Liver (tissue), 9 donors: ENCODE results near the gene OCEL1. TPM values are rescaled to one million over a fixed set of nuclear protein-coding genes. Genes with fewer than 3 reads are reported as not detected.

ENCODE experiments used
- DNase-seq: peaks from one replicate; pipeline ENCODE4 v3.0.0-alpha.2; 2017; ENCODE audit warnings: low spot score
- H3K27ac ChIP-seq, 2 donors: one replicate each; pipeline ENCODE4 v1.7.0; 2013; ENCODE audit warnings: inconsistent platforms in 2 of 2, low read length in 2 of 2, control low read depth in 1 of 2, low read depth in 1 of 2, mild to moderate bottlenecking in 1 of 2
- H3K27me3 ChIP-seq, 4 donors: one replicate each; pipeline versions ENCODE4 v1.6.1 to v1.7.0; 2013; ENCODE audit warnings: low read length in 3 of 4, inconsistent platforms in 1 of 4, mild to moderate bottlenecking in 1 of 4, moderate library complexity in 1 of 4; ENCODE audit not compliant: control insufficient read depth in 4 of 4, insufficient read depth in 4 of 4
- H3K36me3 ChIP-seq, 4 donors: one replicate each; pipeline versions ENCODE4 v1.6.1 to v1.7.0; 2013; ENCODE audit warnings: low read length in 3 of 4, mild to moderate bottlenecking in 3 of 4, low read depth in 1 of 4, moderate library complexity in 1 of 4; ENCODE audit not compliant: control insufficient read depth in 4 of 4, insufficient read depth in 3 of 4
- H3K4me1 ChIP-seq, 4 donors: one replicate each; pipeline versions ENCODE4 v1.6.1 to v1.7.0; 2013; ENCODE audit warnings: low read length in 3 of 4, mild to moderate bottlenecking in 3 of 4, moderate library complexity in 1 of 4; ENCODE audit not compliant: control insufficient read depth in 4 of 4, insufficient read depth in 4 of 4
- H3K4me3 ChIP-seq, 3 donors: one replicate each; pipeline versions ENCODE4 v1.6.1 to v1.7.0; 2013; ENCODE audit warnings: low read length in 3 of 3, control low read depth in 1 of 3, low read depth in 1 of 3, mild to moderate bottlenecking in 1 of 3
- H3K9ac ChIP-seq, 2 donors: one replicate each; pipeline ENCODE4 v1.7.0; 2013; ENCODE audit warnings: low read length in 2 of 2, mild to moderate bottlenecking in 2 of 2, moderate library complexity in 2 of 2, control low read depth in 1 of 2, low read depth in 1 of 2
- H3K9me3 ChIP-seq, 4 donors: one replicate each; pipeline versions ENCODE4 v1.6.1 to v1.7.0; 2013; ENCODE audit warnings: low read length in 3 of 4; ENCODE audit not compliant: control insufficient read depth in 4 of 4
- EGR1 ChIP-seq, 2 donors: IDR thresholded peaks; 2 replicates each; pipeline ENCODE4 v1.6.1; 2016 to 2018; ENCODE audit warnings: antibody characterized with exemption in 2 of 2, low read depth in 2 of 2
- FOXA1 ChIP-seq: IDR thresholded peaks from 2 replicates; pipeline ENCODE4 v1.6.1; 2016; ENCODE audit warnings: antibody characterized with exemption
- FOXA2 ChIP-seq: IDR thresholded peaks from 2 replicates; pipeline ENCODE4 v1.6.1; 2016; ENCODE audit warnings: antibody characterized with exemption
- GABPA ChIP-seq, 2 donors: IDR thresholded peaks in 1 of 2; conservative IDR thresholded peaks in 1 of 2; 2 replicates each; pipeline ENCODE4 v1.6.1; 2016; ENCODE audit warnings: antibody characterized with exemption in 2 of 2, mild to moderate bottlenecking in 1 of 2, moderate library complexity in 1 of 2
- HNF4A ChIP-seq, 2 donors: conservative IDR thresholded peaks; 2 replicates each; pipeline ENCODE4 v1.6.1; 2016; ENCODE audit warnings: antibody characterized with exemption in 2 of 2, mild to moderate bottlenecking in 2 of 2
- HNF4G ChIP-seq: IDR thresholded peaks from 2 replicates; pipeline ENCODE4 v1.6.1; 2016; ENCODE audit warnings: antibody characterized with exemption
- JUND ChIP-seq, 2 donors: IDR thresholded peaks; 2 replicates each; pipeline ENCODE4 v1.6.1; 2016; ENCODE audit warnings: antibody characterized with exemption in 2 of 2
- NR2F2 ChIP-seq: IDR thresholded peaks from 2 replicates; pipeline ENCODE4 v1.6.1; 2016; ENCODE audit warnings: antibody characterized with exemption
- RAD21 ChIP-seq, 2 donors: IDR thresholded peaks; 2 replicates each; pipeline ENCODE4 v1.6.1; 2016; ENCODE audit warnings: antibody characterized with exemption in 2 of 2, mild to moderate bottlenecking in 2 of 2
- RXRA ChIP-seq, 2 donors: IDR thresholded peaks; 2 replicates each; pipeline ENCODE4 v1.6.1; 2017 to 2018; ENCODE audit warnings: antibody characterized with exemption in 2 of 2, mild to moderate bottlenecking in 1 of 2
- SP1 ChIP-seq: IDR thresholded peaks from 2 replicates; pipeline ENCODE4 v1.6.1; 2018; ENCODE audit warnings: antibody characterized with exemption, mild to moderate bottlenecking
- TAF1 ChIP-seq: conservative IDR thresholded peaks from 2 replicates; pipeline ENCODE4 v1.6.1; 2016; ENCODE audit warnings: antibody characterized with exemption, mild to moderate bottlenecking
- YY1 ChIP-seq: IDR thresholded peaks from 2 replicates; pipeline ENCODE4 v1.6.1; 2016; ENCODE audit warnings: antibody characterized with exemption, mild to moderate bottlenecking
- WGBS: extraction: QIAGEN DNeasy Blood & Tissue Kit; methylation state at CpG from one replicate; pipeline ENCODE4 v1.1.7; 2013; 5-methylcytosine and 5-hydroxymethylcytosine counted together
- polyA plus RNA-seq, 2 donors: library from polyadenylated mRNA; stranded (reverse) in 1 of 2; unstranded in 1 of 2; fragments of 200-250 nt in 1 of 2; fragments of >200 nt in 1 of 2; fragmentation: Nextera tagmentation in 1 of 2; extraction: Ambion mirVana in 1 of 2; gene quantifications; one replicate each; pipeline versions ENCODE4 v1.2.1 to v1.2.3, GENCODE V29; 2013 to 2015
- total RNA-seq, 2 donors: library from RNA; depleted of rRNA; stranded (reverse); fragments of >200 nt; gene quantifications; one replicate each; pipeline ENCODE4 v1.2.3, GENCODE V29; 2014
- TF ChIP-seq, protein P1 (sequence below): IDR thresholded peaks from 2 replicates; pipeline ENCODE4 v1.6.1; 2016; ENCODE audit warnings: antibody characterized with exemption
- TF ChIP-seq, protein P2 (sequence below): IDR thresholded peaks from 2 replicates; pipeline ENCODE4 v1.6.1; 2016; ENCODE audit warnings: antibody characterized with exemption, mild to moderate bottlenecking
- TF ChIP-seq, protein P3 (sequence below): IDR thresholded peaks from 2 replicates; pipeline ENCODE4 v1.6.1; 2016; ENCODE audit warnings: antibody characterized with exemption
- TF ChIP-seq, protein P4 (sequence below): IDR thresholded peaks from 2 replicates; pipeline ENCODE4 v1.6.1; 2016; ENCODE audit warnings: antibody characterized with exemption
- TF ChIP-seq, protein P5 (sequence below): fragments of 150-350 bp; IDR thresholded peaks from 2 replicates; pipeline ENCODE4 v1.5.1; 2017; ENCODE audit warnings: improper control_type of control experiment, low read depth, low read length; ENCODE audit not compliant: missing input control
- donor health status: healthy.
- donor health status: healthy.
- donor health status: healthy.
- donor health status: healthy.
- donor health status: healthy.

The OCEL1 gene
- total and polyA plus RNA-seq, 4 donors: 4.9 to 32.5 (median 20.8) TPM

DNA sequence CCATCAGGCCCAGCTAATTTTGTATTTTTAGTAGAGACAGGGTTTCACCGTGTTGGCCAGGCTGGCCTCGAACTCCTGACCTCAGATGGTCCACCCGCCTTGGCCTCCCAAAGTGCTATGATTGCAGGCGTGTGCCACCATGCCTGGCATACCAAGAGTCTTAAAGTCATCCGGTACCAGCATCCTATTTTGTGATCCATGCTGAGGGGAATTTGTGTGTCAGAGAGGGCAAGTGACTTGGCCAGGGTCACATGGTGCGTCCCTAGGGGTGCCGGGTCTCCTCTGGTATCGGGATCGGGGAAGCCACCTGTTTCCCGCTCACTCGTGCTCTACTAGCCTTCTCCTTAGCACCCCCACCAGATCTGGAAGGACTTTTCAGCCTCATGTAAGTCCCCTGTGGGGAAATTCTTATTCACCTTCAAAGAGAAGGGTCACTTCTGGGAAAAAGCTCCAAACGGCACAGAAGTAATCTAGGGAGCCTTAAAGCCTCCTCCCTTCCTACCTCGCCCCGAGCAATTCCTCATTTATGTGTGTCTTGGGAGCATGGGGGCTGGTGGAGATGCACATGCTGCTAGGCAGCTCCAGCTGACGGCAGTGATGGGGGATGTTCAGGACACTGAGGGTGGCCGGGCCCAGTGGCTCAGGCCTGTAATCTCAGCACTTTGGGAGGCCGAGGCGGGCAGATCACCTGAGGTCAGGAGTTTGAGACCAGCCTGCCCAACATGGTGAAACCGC lies 49.6 kb downstream of the OCEL1 start:
- no peak overlapping the region for H3K4me3 ChIP-seq
- no peaks in the 10 kb centered on the region for H3K27me3 ChIP-seq
- TF ChIP-seq TAF1 (no peak), RAD21 (IDR thresholded peaks at IDR 0.05) (no peak), NR2F2 (no peak), HNF4G (no peak), SP1 (no peak), FOXA1 (no peak), EGR1 (IDR thresholded peaks at IDR 0.05; ENCODE audit: low read depth in 2 of 2) (no peak), JUND (IDR thresholded peaks at IDR 0.05) (no peak), HNF4A (conservative IDR thresholded peaks at IDR 0.05) (no peak), GABPA (IDR thresholded peaks at IDR 0.05 in 1 of 2, conservative IDR thresholded peaks at IDR 0.05 in 1 of 2) (no peak), FOXA2 (no peak), YY1 (no peak), RXRA (IDR thresholded peaks at IDR 0.05) (no peak)
- TF ChIP-seq, protein P1, sequence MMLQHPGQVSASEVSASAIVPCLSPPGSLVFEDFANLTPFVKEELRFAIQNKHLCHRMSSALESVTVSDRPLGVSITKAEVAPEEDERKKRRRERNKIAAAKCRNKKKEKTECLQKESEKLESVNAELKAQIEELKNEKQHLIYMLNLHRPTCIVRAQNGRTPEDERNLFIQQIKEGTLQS: no peak
- TF ChIP-seq, protein P2, sequence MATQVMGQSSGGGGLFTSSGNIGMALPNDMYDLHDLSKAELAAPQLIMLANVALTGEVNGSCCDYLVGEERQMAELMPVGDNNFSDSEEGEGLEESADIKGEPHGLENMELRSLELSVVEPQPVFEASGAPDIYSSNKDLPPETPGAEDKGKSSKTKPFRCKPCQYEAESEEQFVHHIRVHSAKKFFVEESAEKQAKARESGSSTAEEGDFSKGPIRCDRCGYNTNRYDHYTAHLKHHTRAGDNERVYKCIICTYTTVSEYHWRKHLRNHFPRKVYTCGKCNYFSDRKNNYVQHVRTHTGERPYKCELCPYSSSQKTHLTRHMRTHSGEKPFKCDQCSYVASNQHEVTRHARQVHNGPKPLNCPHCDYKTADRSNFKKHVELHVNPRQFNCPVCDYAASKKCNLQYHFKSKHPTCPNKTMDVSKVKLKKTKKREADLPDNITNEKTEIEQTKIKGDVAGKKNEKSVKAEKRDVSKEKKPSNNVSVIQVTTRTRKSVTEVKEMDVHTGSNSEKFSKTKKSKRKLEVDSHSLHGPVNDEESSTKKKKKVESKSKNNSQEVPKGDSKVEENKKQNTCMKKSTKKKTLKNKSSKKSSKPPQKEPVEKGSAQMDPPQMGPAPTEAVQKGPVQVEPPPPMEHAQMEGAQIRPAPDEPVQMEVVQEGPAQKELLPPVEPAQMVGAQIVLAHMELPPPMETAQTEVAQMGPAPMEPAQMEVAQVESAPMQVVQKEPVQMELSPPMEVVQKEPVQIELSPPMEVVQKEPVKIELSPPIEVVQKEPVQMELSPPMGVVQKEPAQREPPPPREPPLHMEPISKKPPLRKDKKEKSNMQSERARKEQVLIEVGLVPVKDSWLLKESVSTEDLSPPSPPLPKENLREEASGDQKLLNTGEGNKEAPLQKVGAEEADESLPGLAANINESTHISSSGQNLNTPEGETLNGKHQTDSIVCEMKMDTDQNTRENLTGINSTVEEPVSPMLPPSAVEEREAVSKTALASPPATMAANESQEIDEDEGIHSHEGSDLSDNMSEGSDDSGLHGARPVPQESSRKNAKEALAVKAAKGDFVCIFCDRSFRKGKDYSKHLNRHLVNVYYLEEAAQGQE: no peak
- TF ChIP-seq, protein P3, sequence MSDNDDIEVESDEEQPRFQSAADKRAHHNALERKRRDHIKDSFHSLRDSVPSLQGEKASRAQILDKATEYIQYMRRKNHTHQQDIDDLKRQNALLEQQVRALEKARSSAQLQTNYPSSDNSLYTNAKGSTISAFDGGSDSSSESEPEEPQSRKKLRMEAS: no peak
- TF ChIP-seq, protein P4, sequence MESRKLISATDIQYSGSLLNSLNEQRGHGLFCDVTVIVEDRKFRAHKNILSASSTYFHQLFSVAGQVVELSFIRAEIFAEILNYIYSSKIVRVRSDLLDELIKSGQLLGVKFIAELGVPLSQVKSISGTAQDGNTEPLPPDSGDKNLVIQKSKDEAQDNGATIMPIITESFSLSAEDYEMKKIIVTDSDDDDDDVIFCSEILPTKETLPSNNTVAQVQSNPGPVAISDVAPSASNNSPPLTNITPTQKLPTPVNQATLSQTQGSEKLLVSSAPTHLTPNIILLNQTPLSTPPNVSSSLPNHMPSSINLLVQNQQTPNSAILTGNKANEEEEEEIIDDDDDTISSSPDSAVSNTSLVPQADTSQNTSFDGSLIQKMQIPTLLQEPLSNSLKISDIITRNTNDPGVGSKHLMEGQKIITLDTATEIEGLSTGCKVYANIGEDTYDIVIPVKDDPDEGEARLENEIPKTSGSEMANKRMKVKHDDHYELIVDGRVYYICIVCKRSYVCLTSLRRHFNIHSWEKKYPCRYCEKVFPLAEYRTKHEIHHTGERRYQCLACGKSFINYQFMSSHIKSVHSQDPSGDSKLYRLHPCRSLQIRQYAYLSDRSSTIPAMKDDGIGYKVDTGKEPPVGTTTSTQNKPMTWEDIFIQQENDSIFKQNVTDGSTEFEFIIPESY: no peak
- TF ChIP-seq, protein P5, sequence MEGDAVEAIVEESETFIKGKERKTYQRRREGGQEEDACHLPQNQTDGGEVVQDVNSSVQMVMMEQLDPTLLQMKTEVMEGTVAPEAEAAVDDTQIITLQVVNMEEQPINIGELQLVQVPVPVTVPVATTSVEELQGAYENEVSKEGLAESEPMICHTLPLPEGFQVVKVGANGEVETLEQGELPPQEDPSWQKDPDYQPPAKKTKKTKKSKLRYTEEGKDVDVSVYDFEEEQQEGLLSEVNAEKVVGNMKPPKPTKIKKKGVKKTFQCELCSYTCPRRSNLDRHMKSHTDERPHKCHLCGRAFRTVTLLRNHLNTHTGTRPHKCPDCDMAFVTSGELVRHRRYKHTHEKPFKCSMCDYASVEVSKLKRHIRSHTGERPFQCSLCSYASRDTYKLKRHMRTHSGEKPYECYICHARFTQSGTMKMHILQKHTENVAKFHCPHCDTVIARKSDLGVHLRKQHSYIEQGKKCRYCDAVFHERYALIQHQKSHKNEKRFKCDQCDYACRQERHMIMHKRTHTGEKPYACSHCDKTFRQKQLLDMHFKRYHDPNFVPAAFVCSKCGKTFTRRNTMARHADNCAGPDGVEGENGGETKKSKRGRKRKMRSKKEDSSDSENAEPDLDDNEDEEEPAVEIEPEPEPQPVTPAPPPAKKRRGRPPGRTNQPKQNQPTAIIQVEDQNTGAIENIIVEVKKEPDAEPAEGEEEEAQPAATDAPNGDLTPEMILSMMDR: no peak
- H3K36me3 ChIP-seq: peaks cover 5 to 43% (median 19%) of the 10 kb centered on the region in 4 donors
- no peak overlapping the region for H3K27ac ChIP-seq
- no peak for DNase-seq
- 95% methylated on average over 19 of the region's 19 CpGs for whole genome bisulfite sequencing
- H3K4me1 ChIP-seq: no peaks in the 10 kb centered on the region
- H3K9me3 ChIP-seq: no peaks in the 10 kb centered on the region
- H3K9ac ChIP-seq: no peak overlapping the region

Other genes starting within 250 kb of the OCEL1 start
- gene CPAMD8, start 199.4 kb upstream of the OCEL1 start, total RNA-seq: 1 to 10 TPM; 1.0 to 1.4 TPM
- 1 to 10 TPM in 1 of 2 donors, under 1 TPM in 1; 0.92 to 1.2 TPM for gene CPAMD8, start 199.4 kb upstream of the OCEL1 start, polyA plus RNA-seq
- gene HAUS8, start 150.8 kb upstream of the OCEL1 start, total RNA-seq: 1 to 10 TPM; 3.3 to 5.7 TPM
- gene HAUS8, start 150.8 kb upstream of the OCEL1 start, polyA plus RNA-seq: 1 to 10 TPM; 3.3 to 4.2 TPM
- gene MYO9B, start 150.4 kb upstream of the OCEL1 start, total RNA-seq: 10 to 100 TPM; 21.5 to 32.5 TPM
- gene MYO9B, start 150.4 kb upstream of the OCEL1 start, polyA plus RNA-seq: 10 to 100 TPM in 1 of 2 donors, 1 to 10 TPM in 1; 9.1 to 20.5 TPM
- gene USE1, start 10.9 kb upstream of the OCEL1 start, total RNA-seq: 10 to 100 TPM in 1 of 2 donors, 1 to 10 TPM in 1; 9.6 to 13.6 TPM
- gene USE1, start 10.9 kb upstream of the OCEL1 start, polyA plus RNA-seq: 10 to 100 TPM; 22.6 to 27.8 TPM
- gene NR2F6, start 19.7 kb downstream of the OCEL1 start, total RNA-seq: 10 to 100 TPM; 52.2 to 86.1 TPM
- gene NR2F6, start 19.7 kb downstream of the OCEL1 start, polyA plus RNA-seq: 10 to 100 TPM; 30.5 to 53.1 TPM
- 1 to 10 TPM; 2.1 to 2.6 TPM for gene USHBP1, start 38.5 kb downstream of the OCEL1 start, total RNA-seq
- 1 to 10 TPM; 1.2 to 1.6 TPM for gene USHBP1, start 38.5 kb downstream of the OCEL1 start, polyA plus RNA-seq
- gene BABAM1, start 41.2 kb downstream of the OCEL1 start, total RNA-seq: 10 to 100 TPM; 29.3 to 47.0 TPM
- 10 to 100 TPM; 31.3 to 35.7 TPM for gene BABAM1, start 41.2 kb downstream of the OCEL1 start, polyA plus RNA-seq
- gene ANKLE1, start 55.7 kb downstream of the OCEL1 start, total RNA-seq: 10 to 100 TPM in 1 of 2 donors, under 1 TPM in 1; 0.42 to 43.2 TPM
- gene ANKLE1, start 55.7 kb downstream of the OCEL1 start, polyA plus RNA-seq: under 1 TPM; 0.10 to 0.15 TPM
- gene ABHD8, start 77.2 kb downstream of the OCEL1 start, total RNA-seq: 10 to 100 TPM in 1 of 2 donors, 1 to 10 TPM in 1; 6.3 to 26.9 TPM
- 10 to 100 TPM in 1 of 2 donors, 1 to 10 TPM in 1; 8.6 to 20.2 TPM for gene ABHD8, start 77.2 kb downstream of the OCEL1 start, polyA plus RNA-seq
- 100 to 1,000 TPM in 1 of 2 donors, 10 to 100 TPM in 1; 23.3 to 123 TPM for gene MRPL34, start 79.6 kb downstream of the OCEL1 start, total RNA-seq
- 100 to 1,000 TPM; 158 to 301 TPM for gene MRPL34, start 79.6 kb downstream of the OCEL1 start, polyA plus RNA-seq
- 10 to 100 TPM in 1 of 2 donors, 1 to 10 TPM in 1; 7.9 to 13.5 TPM for gene DDA1, start 83.3 kb downstream of the OCEL1 start, total RNA-seq
- 10 to 100 TPM; 28.2 to 37.9 TPM for gene DDA1, start 83.3 kb downstream of the OCEL1 start, polyA plus RNA-seq
- gene ANO8, start 108.6 kb downstream of the OCEL1 start, total RNA-seq: 1 to 10 TPM; 1.8 to 5.8 TPM
- 1 to 10 TPM in 1 of 2 donors, under 1 TPM in 1; 0.75 to 2.3 TPM for gene ANO8, start 108.6 kb downstream of the OCEL1 start, polyA plus RNA-seq
- gene GTPBP3, start 111.3 kb downstream of the OCEL1 start, total RNA-seq: 10 to 100 TPM in 1 of 2 donors, 1 to 10 TPM in 1; 9.8 to 15.5 TPM
- 1 to 10 TPM; 4.9 to 9.4 TPM for gene GTPBP3, start 111.3 kb downstream of the OCEL1 start, polyA plus RNA-seq
- gene PLVAP, start 151.1 kb downstream of the OCEL1 start, total RNA-seq: 10 to 100 TPM in 1 of 2 donors, 1 to 10 TPM in 1; 7.4 to 11.8 TPM
- 1 to 10 TPM; 4.2 to 9.9 TPM for gene PLVAP, start 151.1 kb downstream of the OCEL1 start, polyA plus RNA-seq
- gene CCDC194, start 168.0 kb downstream of the OCEL1 start, total RNA-seq: under 1 TPM in 1 of 2 donors, not detected in 1; 0.50 TPM
- gene CCDC194, start 168.0 kb downstream of the OCEL1 start, polyA plus RNA-seq: under 1 TPM in 1 of 2 donors, not detected in 1; 0.12 TPM
- gene BST2, start 179.4 kb downstream of the OCEL1 start, total RNA-seq: 10 to 100 TPM; 25.6 to 67.4 TPM
- 100 to 1,000 TPM; 179 to 239 TPM for gene BST2, start 179.4 kb downstream of the OCEL1 start, polyA plus RNA-seq
- gene MVB12A, start 193.8 kb downstream of the OCEL1 start, total RNA-seq: 10 to 100 TPM in 1 of 2 donors, 1 to 10 TPM in 1; 9.8 to 17.2 TPM
- 10 to 100 TPM; 14.3 to 22.8 TPM for gene MVB12A, start 193.8 kb downstream of the OCEL1 start, polyA plus RNA-seq
- under 1 TPM; 0.08 to 0.14 TPM for gene TMEM221, start 222.4 kb downstream of the OCEL1 start, total RNA-seq
- gene TMEM221, start 222.4 kb downstream of the OCEL1 start, polyA plus RNA-seq: under 1 TPM; 0.06 to 0.15 TPM
- not detected for gene NXNL1, start 234.7 kb downstream of the OCEL1 start, total RNA-seq
- not detected for gene NXNL1, start 234.7 kb downstream of the OCEL1 start, polyA plus RNA-seq
- gene SLC27A1, start 244.3 kb downstream of the OCEL1 start, total RNA-seq: 1 to 10 TPM; 3.5 to 7.4 TPM
- gene SLC27A1, start 244.3 kb downstream of the OCEL1 start, polyA plus RNA-seq: 1 to 10 TPM; 2.4 to 4.4 TPM